ENCODE data around the gene F3.

Gene F3

DNA sequence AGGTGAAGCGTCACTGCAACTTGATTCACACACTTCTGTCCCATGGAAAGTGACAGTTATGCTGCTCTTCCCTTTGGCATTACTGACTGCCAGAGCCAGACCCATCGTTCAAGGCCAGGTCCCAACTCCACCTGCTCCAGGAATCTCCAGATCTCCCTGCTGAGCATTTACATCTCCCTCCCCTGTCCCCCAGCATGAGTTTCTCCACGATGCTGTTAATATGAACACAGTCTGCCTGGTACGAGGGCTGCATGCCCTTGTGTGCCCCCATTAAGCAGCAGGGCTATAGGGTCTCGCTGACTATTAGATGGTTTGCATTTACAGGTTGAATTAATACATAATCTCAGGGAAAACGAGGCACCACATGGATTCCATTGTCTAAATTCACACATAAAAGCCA is 4.3 kb downstream of the F3 start:
- no peak for TF ChIP-seq CTCF (IDR thresholded peaks at IDR 0.05; ENCODE audit: low read depth, low read length)
- TF ChIP-seq EZH2phosphoT487 (IDR thresholded peaks at IDR 0.05; ENCODE audit: low read depth) = no peak
- Histone ChIP-seq H3K4me3 (ENCODE audit: low read length) (no peak overlapping the region), H3K27ac (ENCODE audit: low read length) (no peak overlapping the region), H3K9ac (ENCODE audit: low read length) (no peak overlapping the region), H2AFZ (ENCODE audit: low read depth, low read length) (no peak overlapping the region), H3K79me2 (ENCODE audit: low read length) (no peaks in the 10 kb centered on the region), H3K9me3 (ENCODE audit: insufficient read depth, low read length) (no peaks in the 10 kb centered on the region), H3K4me1 (ENCODE audit: low read length) (no peaks in the 10 kb centered on the region), H3K4me2 (ENCODE audit: low read length) (no peak overlapping the region), H3K36me3 (replicated peaks; ENCODE audit: low read depth, low read length) (no peaks in the 10 kb centered on the region), H4K20me1 (ENCODE audit: insufficient read depth, low read length) (no peaks in the 10 kb centered on the region), H3K27me3 (ENCODE audit: low read depth, low read length) (no peaks in the 10 kb centered on the region)

GRCh38 chr1:94535879-94536278 is 5.7 kb downstream of the F3 start:
- no peaks in the 10 kb centered on the region for H3K27me3 ChIP-seq (ENCODE audit: low read depth, low read length)
- TF ChIP-seq CTCF (IDR thresholded peaks at IDR 0.05; ENCODE audit: low read depth, low read length) (no peak), EZH2phosphoT487 (IDR thresholded peaks at IDR 0.05; ENCODE audit: low read depth) (no peak)
- H3K4me1 ChIP-seq (ENCODE audit: low read length) = no peaks in the 10 kb centered on the region
- H3K79me2 ChIP-seq (ENCODE audit: low read length) = no peaks in the 10 kb centered on the region
- no peak overlapping the region for H2AFZ ChIP-seq (ENCODE audit: low read depth, low read length)
- no peak overlapping the region for H3K4me2 ChIP-seq (ENCODE audit: low read length)
- no peak overlapping the region for H3K9ac ChIP-seq (ENCODE audit: low read length)
- H3K27ac ChIP-seq (ENCODE audit: low read length) = no peak overlapping the region
- H4K20me1 ChIP-seq (ENCODE audit: insufficient read depth, low read length) = no peaks in the 10 kb centered on the region
- no peak overlapping the region for H3K4me3 ChIP-seq (ENCODE audit: low read length)
- H3K9me3 ChIP-seq (ENCODE audit: insufficient read depth, low read length) = no peaks in the 10 kb centered on the region
- H3K36me3 ChIP-seq (replicated peaks; ENCODE audit: low read depth, low read length) = no peaks in the 10 kb centered on the region

- Histone ChIP-seq H3K27me3 (ENCODE audit: low read depth, low read length) (no peaks in the 10 kb centered on the region), H3K79me2 (ENCODE audit: low read length) (no peaks in the 10 kb centered on the region), H3K4me2 (ENCODE audit: low read length) (no peak overlapping the region), H2AFZ (ENCODE audit: low read depth, low read length) (no peak overlapping the region), H3K9ac (ENCODE audit: low read length) (no peak overlapping the region), H4K20me1 (ENCODE audit: insufficient read depth, low read length) (no peaks in the 10 kb centered on the region), H3K4me3 (ENCODE audit: low read length) (no peak overlapping the region), H3K4me1 (ENCODE audit: low read length) (no peaks in the 10 kb centered on the region), H3K36me3 (replicated peaks; ENCODE audit: low read depth, low read length) (no peaks in the 10 kb centered on the region), H3K27ac (ENCODE audit: low read length) (no peak overlapping the region), H3K9me3 (ENCODE audit: insufficient read depth, low read length) (no peaks in the 10 kb centered on the region)
- TF ChIP-seq CTCF (IDR thresholded peaks at IDR 0.05; ENCODE audit: low read depth, low read length) (no peak), EZH2phosphoT487 (IDR thresholded peaks at IDR 0.05; ENCODE audit: low read depth) (no peak)
These were observed 6.5 kb downstream of the F3 start for GRCh38 chr1:94535095-94535494.

DNA sequence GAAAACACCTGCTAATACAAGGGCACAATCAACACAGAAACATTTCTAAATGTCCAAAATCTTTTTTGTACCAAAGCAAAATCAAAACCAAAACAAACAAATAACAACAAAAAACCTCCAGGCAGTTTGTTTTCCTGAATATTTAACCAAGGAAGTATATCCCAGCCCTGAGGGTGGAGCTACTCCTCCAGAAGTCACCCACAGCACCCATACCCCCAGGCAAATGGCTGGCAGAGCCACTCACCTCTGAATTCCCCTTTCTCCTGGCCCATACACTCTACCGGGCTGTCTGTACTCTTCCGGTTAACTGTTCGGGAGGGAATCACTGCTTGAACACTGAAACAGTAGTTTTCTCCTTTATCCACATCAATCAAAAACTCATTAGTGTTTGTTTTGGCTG is 9.5 kb downstream of the F3 start:
- Histone ChIP-seq H3K9me3 (ENCODE audit: insufficient read depth, low read length) (no peaks in the 10 kb centered on the region), H3K27me3 (ENCODE audit: low read depth, low read length) (no peaks in the 10 kb centered on the region), H2AFZ (ENCODE audit: low read depth, low read length) (no peak overlapping the region), H3K79me2 (ENCODE audit: low read length) (no peaks in the 10 kb centered on the region), H3K9ac (ENCODE audit: low read length) (no peak overlapping the region), H3K4me1 (ENCODE audit: low read length) (no peaks in the 10 kb centered on the region), H3K36me3 (replicated peaks; ENCODE audit: low read depth, low read length) (no peaks in the 10 kb centered on the region), H3K4me3 (ENCODE audit: low read length) (no peak overlapping the region), H3K27ac (ENCODE audit: low read length) (no peak overlapping the region), H3K4me2 (ENCODE audit: low read length) (no peak overlapping the region), H4K20me1 (ENCODE audit: insufficient read depth, low read length) (no peaks in the 10 kb centered on the region)
- no peak for TF ChIP-seq CTCF (IDR thresholded peaks at IDR 0.05; ENCODE audit: low read depth, low read length)
- no peak for TF ChIP-seq EZH2phosphoT487 (IDR thresholded peaks at IDR 0.05; ENCODE audit: low read depth)

All from OCI-LY3 (cell line).